Osteocyte (in vitro differentiated cells): Measurements from ENCODE around the gene SCNN1A. TPM values are rescaled to one million over a fixed set of nuclear protein-coding genes. Genes with fewer than 3 reads are reported as not detected.
A peak's percentile ranks its signal among the peaks of the same experiment; 100 is the strongest.

Source experiments
- DNase-seq: peaks from one replicate; pipeline ENCODE4 v3.0.0; 2021; ENCODE audit warnings: mixed read lengths; ENCODE audit not compliant: unreplicated experiment; ENCODE audit errors: extremely low spot score
- H3K27ac Mint-ChIP-seq: one replicate; pipeline ENCODE4 v1.8.0; 2021; ENCODE audit warnings: mild to moderate bottlenecking, mixed read lengths; ENCODE audit not compliant: unreplicated experiment
- H3K27me3 Mint-ChIP-seq: one replicate; pipeline ENCODE4 v1.8.0; 2021; ENCODE audit warnings: mixed read lengths; ENCODE audit not compliant: unreplicated experiment
- H3K36me3 Mint-ChIP-seq: one replicate; pipeline ENCODE4 v1.8.0; 2021; ENCODE audit warnings: mixed read lengths; ENCODE audit not compliant: unreplicated experiment
- H3K4me1 Mint-ChIP-seq: one replicate; pipeline ENCODE4 v1.8.0; 2021; ENCODE audit warnings: mixed read lengths; ENCODE audit not compliant: unreplicated experiment
- H3K4me3 Mint-ChIP-seq: one replicate; pipeline ENCODE4 v1.8.0; 2021; ENCODE audit warnings: mild to moderate bottlenecking, moderate library complexity, mixed read lengths; ENCODE audit not compliant: unreplicated experiment
- H3K9me3 Mint-ChIP-seq: one replicate; pipeline ENCODE4 v1.8.0; 2021; ENCODE audit warnings: mixed read lengths; ENCODE audit not compliant: unreplicated experiment
- total RNA-seq: library from RNA; stranded (reverse); gene quantifications from 2 replicates; pipeline ENCODE4 v1.2.1, GENCODE V29; 2021
- TF ChIP-seq, protein P1 (sequence below): fragments of 200-600 bp; sonication (generic); IDR thresholded peaks from 2 replicates; pipeline ENCODE4 v1.5.0; 2021; ENCODE audit warnings: antibody characterized with exemption, mild to moderate bottlenecking, moderate library complexity

SCNN1A gene
- total RNA-seq, 1 donor from 2014 or later = 2.5 TPM

DNA sequence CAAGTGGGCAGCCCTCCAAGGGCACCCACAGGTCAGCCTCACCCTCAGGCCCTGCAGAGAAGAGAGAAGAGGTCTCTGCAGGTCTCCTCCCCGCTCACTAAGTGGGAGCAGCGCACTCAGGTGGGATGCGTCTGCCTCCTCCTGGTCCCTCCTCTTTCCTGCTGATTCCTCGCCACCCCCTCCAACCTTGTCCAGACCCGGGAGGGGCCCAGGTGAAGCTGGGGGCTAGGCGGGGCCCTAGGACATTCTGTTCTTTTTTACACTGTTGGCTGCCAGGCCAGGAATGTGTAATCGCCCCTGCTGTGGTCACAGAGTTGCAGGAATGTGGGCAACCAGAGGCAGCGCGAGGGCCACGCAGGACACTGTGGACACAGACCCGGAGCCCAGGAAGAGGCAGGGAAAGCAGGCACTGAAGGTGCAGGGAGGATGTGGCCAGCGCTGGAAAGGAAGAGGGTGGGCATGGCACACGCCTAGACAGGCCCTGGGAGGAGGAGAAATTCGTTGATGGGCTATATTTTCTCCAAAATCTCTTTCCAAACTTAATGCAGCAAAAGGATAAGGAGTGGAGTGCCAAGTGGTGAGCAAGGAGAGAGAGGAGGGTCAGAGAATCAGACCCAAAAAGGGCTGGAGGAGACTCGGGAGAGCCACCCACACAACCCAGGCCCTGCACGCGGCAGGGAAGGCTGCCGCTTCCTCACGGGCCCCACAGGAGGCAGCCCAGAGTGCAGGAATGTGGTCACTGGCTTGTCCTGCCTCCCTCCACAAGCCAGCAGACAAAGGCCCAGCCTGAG, 911 bp upstream of the SCNN1A start:
- Mint-ChIP-seq H3K4me1 (peaks cover 61% of the 10 kb centered on the region), H3K36me3 (no peaks in the 10 kb centered on the region), H3K27ac (peak overlapping the region; percentile 95), H3K27me3 (no peaks in the 10 kb centered on the region), H3K4me3 (no peak overlapping the region), H3K9me3 (no peaks in the 10 kb centered on the region)
- DNase-seq = no peak
- TF ChIP-seq, protein P1, sequence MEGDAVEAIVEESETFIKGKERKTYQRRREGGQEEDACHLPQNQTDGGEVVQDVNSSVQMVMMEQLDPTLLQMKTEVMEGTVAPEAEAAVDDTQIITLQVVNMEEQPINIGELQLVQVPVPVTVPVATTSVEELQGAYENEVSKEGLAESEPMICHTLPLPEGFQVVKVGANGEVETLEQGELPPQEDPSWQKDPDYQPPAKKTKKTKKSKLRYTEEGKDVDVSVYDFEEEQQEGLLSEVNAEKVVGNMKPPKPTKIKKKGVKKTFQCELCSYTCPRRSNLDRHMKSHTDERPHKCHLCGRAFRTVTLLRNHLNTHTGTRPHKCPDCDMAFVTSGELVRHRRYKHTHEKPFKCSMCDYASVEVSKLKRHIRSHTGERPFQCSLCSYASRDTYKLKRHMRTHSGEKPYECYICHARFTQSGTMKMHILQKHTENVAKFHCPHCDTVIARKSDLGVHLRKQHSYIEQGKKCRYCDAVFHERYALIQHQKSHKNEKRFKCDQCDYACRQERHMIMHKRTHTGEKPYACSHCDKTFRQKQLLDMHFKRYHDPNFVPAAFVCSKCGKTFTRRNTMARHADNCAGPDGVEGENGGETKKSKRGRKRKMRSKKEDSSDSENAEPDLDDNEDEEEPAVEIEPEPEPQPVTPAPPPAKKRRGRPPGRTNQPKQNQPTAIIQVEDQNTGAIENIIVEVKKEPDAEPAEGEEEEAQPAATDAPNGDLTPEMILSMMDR = peak; percentile 51

DNA sequence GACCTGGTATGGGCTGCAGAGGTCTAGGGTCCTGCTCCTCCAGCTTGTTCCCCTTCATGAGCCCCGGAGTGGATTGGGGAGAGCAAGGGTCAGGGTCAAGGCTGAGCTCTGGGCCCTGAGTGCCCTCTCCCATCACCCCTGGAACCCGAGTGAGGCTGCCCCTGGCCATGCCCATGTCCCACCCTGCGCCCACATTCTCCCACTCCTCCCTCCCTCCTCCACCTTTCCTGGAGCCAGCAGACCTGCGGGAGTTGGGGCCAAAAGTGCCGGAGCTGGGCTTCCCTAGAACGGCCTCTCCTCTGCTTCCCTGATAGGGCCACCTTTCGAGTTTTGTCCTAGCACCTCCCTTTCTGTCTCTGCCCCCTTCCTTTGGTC, 590 bp downstream of the SCNN1A start:
- Mint-ChIP-seq H3K27me3 (no peaks in the 10 kb centered on the region), H3K4me1 (peaks cover 76% of the 10 kb centered on the region), H3K9me3 (no peaks in the 10 kb centered on the region), H3K4me3 (no peak overlapping the region), H3K36me3 (no peaks in the 10 kb centered on the region), H3K27ac (peak overlapping the region; percentile 95)
- TF ChIP-seq, protein P1 = no peak
- no peak for DNase-seq

- H3K27me3 Mint-ChIP-seq = no peaks in the 10 kb centered on the region
- no peaks in the 10 kb centered on the region for H3K9me3 Mint-ChIP-seq
- peaks cover 79% of the 10 kb centered on the region for H3K4me1 Mint-ChIP-seq
- no peak overlapping the region for H3K4me3 Mint-ChIP-seq
- no peaks in the 10 kb centered on the region for H3K36me3 Mint-ChIP-seq
- no peak overlapping the region for H3K27ac Mint-ChIP-seq
- TF ChIP-seq, protein P1 = no peak
- DNase-seq = no peak
These were observed 1.2 kb downstream of the SCNN1A start for GRCh38 chr12:6374028-6374785.

DNA sequence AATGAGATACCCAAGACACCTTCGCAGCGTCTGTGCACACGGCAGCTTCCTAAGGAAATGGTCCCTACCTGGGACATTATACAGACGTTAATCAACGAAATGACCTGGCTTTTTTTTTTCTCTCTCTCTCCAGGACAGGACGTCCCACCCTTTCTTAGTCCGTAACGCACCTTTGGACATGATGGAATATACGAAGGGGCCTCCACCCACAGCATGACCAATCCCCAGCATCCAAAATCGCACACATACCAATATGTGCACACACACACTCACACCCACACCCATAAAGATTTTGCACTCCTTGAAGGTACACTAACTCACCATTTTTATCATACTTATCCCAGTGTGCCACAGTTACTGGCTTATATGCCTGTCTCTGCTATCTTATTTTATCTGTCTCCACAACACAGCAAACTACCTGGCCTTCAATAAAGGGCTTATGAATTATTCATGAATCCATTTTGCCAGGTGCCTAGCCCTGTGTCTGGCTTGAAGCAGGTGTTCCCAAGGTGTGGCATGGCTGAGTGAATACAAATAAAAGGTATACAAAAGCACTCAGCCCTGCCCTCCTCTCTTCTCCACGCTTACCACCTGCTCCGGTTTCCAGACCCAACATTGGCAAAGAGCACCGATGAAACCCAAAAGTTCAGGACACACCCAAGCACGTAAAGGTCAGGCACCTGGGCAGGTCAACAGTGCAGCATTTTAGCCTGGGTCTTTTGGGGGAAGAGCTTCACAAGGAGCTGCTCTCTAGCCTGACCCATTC, 2.2 kb downstream of the SCNN1A start:
- TF ChIP-seq, protein P1 = no peak
- Mint-ChIP-seq H3K27ac (peak overlapping the region; percentile 96), H3K9me3 (no peaks in the 10 kb centered on the region), H3K36me3 (no peaks in the 10 kb centered on the region), H3K27me3 (no peaks in the 10 kb centered on the region), H3K4me3 (no peak overlapping the region), H3K4me1 (peaks cover 84% of the 10 kb centered on the region)
- no peak for DNase-seq
